ENCODE measurements around the gene CAPN8.

DNA sequence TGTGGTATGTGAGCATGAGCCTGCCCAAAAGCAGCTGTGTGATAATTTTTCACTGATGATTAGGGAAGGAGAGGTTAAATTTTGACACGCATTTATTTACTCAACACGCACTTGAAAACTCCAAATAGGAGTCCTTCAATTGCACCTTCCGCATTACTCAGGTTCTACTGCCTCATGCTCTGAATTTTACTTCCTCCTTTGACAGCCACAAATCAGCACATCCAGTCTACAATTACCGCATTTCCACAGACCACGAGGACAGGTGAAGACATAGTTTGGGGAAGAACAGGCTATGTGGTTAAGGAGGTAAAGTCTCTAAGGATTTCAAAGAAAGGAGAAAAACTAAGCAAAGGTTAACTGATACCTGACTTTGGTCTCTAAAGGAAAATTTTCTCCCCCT is 2.6 kb downstream of the CAPN8 start:
- TF ChIP-seq, protein P1, sequence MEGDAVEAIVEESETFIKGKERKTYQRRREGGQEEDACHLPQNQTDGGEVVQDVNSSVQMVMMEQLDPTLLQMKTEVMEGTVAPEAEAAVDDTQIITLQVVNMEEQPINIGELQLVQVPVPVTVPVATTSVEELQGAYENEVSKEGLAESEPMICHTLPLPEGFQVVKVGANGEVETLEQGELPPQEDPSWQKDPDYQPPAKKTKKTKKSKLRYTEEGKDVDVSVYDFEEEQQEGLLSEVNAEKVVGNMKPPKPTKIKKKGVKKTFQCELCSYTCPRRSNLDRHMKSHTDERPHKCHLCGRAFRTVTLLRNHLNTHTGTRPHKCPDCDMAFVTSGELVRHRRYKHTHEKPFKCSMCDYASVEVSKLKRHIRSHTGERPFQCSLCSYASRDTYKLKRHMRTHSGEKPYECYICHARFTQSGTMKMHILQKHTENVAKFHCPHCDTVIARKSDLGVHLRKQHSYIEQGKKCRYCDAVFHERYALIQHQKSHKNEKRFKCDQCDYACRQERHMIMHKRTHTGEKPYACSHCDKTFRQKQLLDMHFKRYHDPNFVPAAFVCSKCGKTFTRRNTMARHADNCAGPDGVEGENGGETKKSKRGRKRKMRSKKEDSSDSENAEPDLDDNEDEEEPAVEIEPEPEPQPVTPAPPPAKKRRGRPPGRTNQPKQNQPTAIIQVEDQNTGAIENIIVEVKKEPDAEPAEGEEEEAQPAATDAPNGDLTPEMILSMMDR (IDR thresholded peaks at IDR 0.05 in 2 of 3, conservative IDR thresholded peaks at IDR 0.05 in 1 of 3; ENCODE audit: borderline replicate concordance in 1 of 3, insufficient read depth in 1 of 3, low read depth in 2 of 3, low read length in 2 of 3), result no peak
- no peak for TF ChIP-seq ZFX (IDR thresholded peaks at IDR 0.05)
